Prostate gland (tissue), 2 donors: ENCODE measurements around the gene GPS1. TPM values are rescaled to one million over a fixed set of nuclear protein-coding genes. Genes with fewer than 3 reads are reported as not detected.

ENCODE experiments used
- DNase-seq: peaks from one replicate; pipeline ENCODE4 v3.0.0-alpha.2; 2019; ENCODE audit warnings: low spot score
- H3K27ac ChIP-seq, 2 donors: fragments of 200-600 bp; sonication (generic); 2 replicates each; pipeline ENCODE4 v1.5.1; 2017 to 2019
- H3K27me3 ChIP-seq: fragments of 200-600 bp; sonication (generic); replicated peaks from 2 replicates; pipeline ENCODE4 v1.5.1; 2019; ENCODE audit not compliant: insufficient read depth
- H3K36me3 ChIP-seq, 2 donors: fragments of 200-600 bp; sonication (generic); 1 replicate in 1 of 2; 2 replicates in 1 of 2; pipeline versions ENCODE4 v1.5.1 to v1.8.1; 2017 to 2019
- H3K4me1 ChIP-seq: fragments of 200-600 bp; sonication (generic); replicated peaks from 2 replicates; pipeline ENCODE4 v1.5.1; 2019
- H3K4me3 ChIP-seq, 2 donors: fragments of 200-600 bp; sonication (generic); 2 replicates each; pipeline ENCODE4 v1.5.1; 2017 to 2019
- H3K9me3 ChIP-seq: fragments of 200-600 bp; sonication (generic); 2 replicates; pipeline ENCODE4 v1.5.1; 2017
- CTCF ChIP-seq, 4 experiments: fragments of 200-600 bp in 2 of 4; fragments of 450-650 bp in 2 of 4; sonication (generic) in 2 of 4; IDR thresholded peaks; 1 replicate in 3 of 4; 2 replicates in 1 of 4; pipeline ENCODE4 v1.5.1; 2016 to 2019; ENCODE audit warnings: antibody characterized with exemption in 4 of 4, mild to moderate bottlenecking in 2 of 4, moderate library complexity in 2 of 4
- POLR2A ChIP-seq: fragments of 450-650 bp; IDR thresholded peaks from one replicate; pipeline ENCODE4 v1.6.1; 2016; ENCODE audit warnings: antibody characterized with exemption, mild to moderate bottlenecking
- POLR2AphosphoS5 ChIP-seq: sonication (generic); formaldehyde crosslinking; IDR thresholded peaks from one replicate; pipeline ENCODE4 v1.6.1; 2017; ENCODE audit warnings: antibody characterized with exemption
- WGBS: methylation state at CpG from one replicate; pipeline ENCODE4 v1.1.5; 2018; 5-methylcytosine and 5-hydroxymethylcytosine counted together
- intact Hi-C: fragments of 100-400 bp; cut with DNase I; formaldehyde crosslinking; loops from one replicate; pipeline ENCODE4 v1.14.2; 2022
- total RNA-seq, 2 donors: library from RNA; depleted of rRNA; stranded (reverse); fragments of >200 nt; gene quantifications; one replicate each; pipeline ENCODE4 v1.1.0, GENCODE V29; 2016

The GPS1 gene
- total RNA-seq, 2 donors from 2014 or later: 163 to 182 TPM

GRCh38 chr17:82028966-82029365 lies 22.7 kb upstream of the GPS1 start:
- no peaks in the 10 kb centered on the region for H3K9me3 ChIP-seq
- DNase-seq: no peak
- 100% methylated on average over 3 of the region's 9 CpGs for WGBS
- intact Hi-C loops: no loop called here
- H3K27ac ChIP-seq: peak overlapping the region in 1 of 2 donors; percentile 87
- no peaks in the 10 kb centered on the region for H3K27me3 ChIP-seq
- no peaks in the 10 kb centered on the region for H3K36me3 ChIP-seq
- H3K4me1 ChIP-seq: peaks cover 16% of the 10 kb centered on the region
- no peak overlapping the region for H3K4me3 ChIP-seq
- no peak for TF ChIP-seq POLR2A
- TF ChIP-seq POLR2AphosphoS5: no peak
- TF ChIP-seq CTCF (IDR thresholded peaks at IDR 0.05): no peak

DNA sequence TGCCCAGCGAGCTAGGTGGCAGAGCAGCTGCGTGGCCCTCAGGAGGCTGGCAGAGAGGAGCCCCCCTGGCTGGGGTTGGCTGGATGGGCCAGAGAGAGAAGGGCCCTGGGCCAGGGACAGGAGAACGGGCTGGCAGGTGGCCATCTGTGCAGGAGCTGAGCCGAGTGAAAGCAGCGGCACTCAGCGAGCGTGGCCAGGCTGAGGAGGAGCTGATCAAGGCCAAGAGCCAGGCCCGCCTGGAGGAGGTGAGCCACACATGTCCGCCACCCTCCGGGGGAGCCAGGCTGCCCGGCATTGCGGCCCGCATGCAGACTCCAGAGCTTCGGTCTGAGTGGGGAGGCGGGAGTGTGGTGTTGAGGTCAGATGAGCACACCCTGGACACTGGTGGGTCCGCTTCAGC lies 22.3 kb upstream of the GPS1 start:
- no peak for DNase-seq
- no peak overlapping the region for H3K4me3 ChIP-seq

GRCh38 chr17:82029990-82030469 lies 21.7 kb upstream of the GPS1 start:
- peaks cover 12% of the 10 kb centered on the region for H3K4me1 ChIP-seq
- no peak for DNase-seq
- no peaks in the 10 kb centered on the region for H3K36me3 ChIP-seq
- 61% methylated on average over 31 of the region's 31 CpGs for WGBS
- intact Hi-C loops: loop anchor here (2.0 kb wide), 1 partner anchor 125 kb away; no protein-coding TSS in a partner anchor
- peak overlapping the region; percentile 87 to 88 for H3K27ac ChIP-seq
- H3K9me3 ChIP-seq: no peaks in the 10 kb centered on the region
- no peaks in the 10 kb centered on the region for H3K27me3 ChIP-seq
- TF ChIP-seq CTCF (IDR thresholded peaks at IDR 0.05): no peak
- TF ChIP-seq POLR2AphosphoS5: no peak
- no peak for TF ChIP-seq POLR2A
- H3K4me3 ChIP-seq: peak overlapping the region in 1 of 2 donors; percentile 40

More for the DNA sequence above, 22.3 kb upstream of the GPS1 start:
- no peaks in the 10 kb centered on the region for H3K9me3 ChIP-seq
- H3K36me3 ChIP-seq: no peaks in the 10 kb centered on the region
- intact Hi-C loops: no loop called here
- H3K4me1 ChIP-seq: peaks cover 12% of the 10 kb centered on the region
- H3K27me3 ChIP-seq: no peaks in the 10 kb centered on the region
- TF ChIP-seq CTCF (IDR thresholded peaks at IDR 0.05): no peak
- TF ChIP-seq POLR2A: no peak
- TF ChIP-seq POLR2AphosphoS5: no peak
- H3K27ac ChIP-seq: peak overlapping the region in 1 of 2 donors; percentile 87
- 74% methylated on average over 16 of the region's 16 CpGs for WGBS

DNA sequence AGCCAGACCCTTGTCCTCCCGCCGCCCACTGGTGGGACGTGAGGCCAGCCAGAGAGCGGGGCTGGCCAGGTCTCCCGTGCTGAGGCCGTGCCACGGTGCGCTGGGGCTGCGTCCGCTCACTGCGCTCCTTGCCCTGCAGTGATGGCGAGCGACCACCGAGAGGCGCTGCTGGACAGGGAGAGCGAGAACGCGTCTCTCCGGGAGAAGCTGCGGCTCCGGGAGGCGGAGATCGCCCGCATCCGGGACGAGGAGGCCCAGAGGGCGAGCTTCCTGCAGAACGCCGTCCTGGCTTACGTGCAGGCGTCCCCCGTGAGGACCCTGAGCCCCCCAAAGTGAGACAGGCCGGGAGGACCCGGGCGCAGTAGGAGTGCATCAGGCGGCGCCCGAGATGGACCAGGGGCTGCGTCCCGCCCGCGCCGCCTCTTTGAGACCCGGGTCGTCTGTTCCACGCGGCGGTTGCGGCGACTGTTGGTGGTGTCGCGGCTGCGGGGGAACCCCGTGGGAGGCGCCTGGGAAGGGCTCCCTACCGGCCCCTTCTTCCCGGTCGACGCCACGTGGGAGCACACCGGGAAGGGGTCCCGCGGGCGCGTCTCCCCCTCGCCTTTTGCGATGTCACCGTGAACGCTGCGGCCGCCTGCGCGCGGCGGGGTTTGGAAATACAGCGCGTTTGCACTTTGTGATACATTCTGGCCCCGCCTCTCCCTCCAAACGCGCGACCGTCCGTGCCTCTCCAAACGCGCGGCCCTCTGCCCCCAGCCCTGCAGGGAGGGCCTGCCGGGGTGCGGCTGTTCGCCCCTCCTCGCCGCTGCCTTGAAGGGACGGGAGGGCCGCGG lies 21.0 kb upstream of the GPS1 start:
- peak overlapping the region; percentile 40 to 47 for H3K4me3 ChIP-seq
- no peaks in the 10 kb centered on the region for H3K9me3 ChIP-seq
- DNase-seq: peak; percentile 83
- H3K4me1 ChIP-seq: peaks cover 15% of the 10 kb centered on the region
- TF ChIP-seq CTCF (IDR thresholded peaks at IDR 0.05): peak; percentile 88 to 99 (median 95)
- peak; percentile 77 for TF ChIP-seq POLR2AphosphoS5
- TF ChIP-seq POLR2A: peak; percentile 11
- H3K36me3 ChIP-seq: no peaks in the 10 kb centered on the region
- H3K27me3 ChIP-seq: no peaks in the 10 kb centered on the region
- WGBS: under 1% methylated on average over 35 of the region's 94 CpGs
- intact Hi-C loops: loop anchor here (2.0 kb wide), 1 partner anchor 124 kb away; no protein-coding TSS in a partner anchor
- peak overlapping the region; percentile 87 to 88 for H3K27ac ChIP-seq
